ENCODE measurements around the gene AMOTL1.
"Not testable (repeated sequence)": the region's sequence is repeated elsewhere in the genome, so short reads cannot be mapped to it uniquely, and the experiment has no call there.

AMOTL1 gene

DNA sequence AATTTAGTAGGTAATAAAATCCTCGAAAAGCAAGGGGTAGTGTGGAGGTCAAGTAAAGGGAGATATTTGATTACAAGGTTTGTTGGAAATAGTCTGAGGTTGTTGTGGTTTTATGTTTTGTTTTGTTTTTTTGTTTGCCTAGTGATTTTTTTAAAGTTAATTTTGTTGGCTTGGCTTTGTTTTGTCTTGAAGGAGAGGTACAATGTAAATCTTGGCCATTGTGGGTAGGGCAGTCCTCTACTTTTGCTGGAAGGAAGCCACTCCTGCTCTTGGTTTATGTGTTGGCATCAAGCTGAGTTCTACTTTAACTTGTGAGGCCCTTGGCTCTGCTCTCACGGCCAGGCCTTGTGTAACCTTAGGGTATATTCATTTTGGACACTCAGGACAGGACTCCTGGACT lies 3.2 kb downstream of the AMOTL1 start:
- no peak for DNase-seq (ENCODE audit: low spot score)

DNA sequence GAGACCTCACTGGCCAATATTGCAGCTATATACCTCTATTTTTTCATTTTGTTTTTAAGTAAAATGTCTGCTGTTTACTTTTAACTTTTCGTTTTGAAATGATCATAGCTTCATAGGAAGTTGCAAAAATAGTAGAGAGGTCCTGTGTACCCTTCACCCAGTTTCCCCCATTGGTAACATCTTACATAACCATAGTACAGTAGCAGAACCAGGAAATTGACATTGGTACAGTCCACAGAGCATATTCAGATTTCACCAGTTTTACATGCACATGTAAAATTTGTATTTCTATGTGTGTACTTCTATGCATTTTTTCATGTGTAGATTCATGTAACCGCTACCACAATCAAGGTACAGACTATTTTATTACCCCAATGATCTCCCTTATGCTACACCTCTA lies 3.8 kb downstream of the AMOTL1 start:
- no peak for DNase-seq (ENCODE audit: low spot score)

DNA sequence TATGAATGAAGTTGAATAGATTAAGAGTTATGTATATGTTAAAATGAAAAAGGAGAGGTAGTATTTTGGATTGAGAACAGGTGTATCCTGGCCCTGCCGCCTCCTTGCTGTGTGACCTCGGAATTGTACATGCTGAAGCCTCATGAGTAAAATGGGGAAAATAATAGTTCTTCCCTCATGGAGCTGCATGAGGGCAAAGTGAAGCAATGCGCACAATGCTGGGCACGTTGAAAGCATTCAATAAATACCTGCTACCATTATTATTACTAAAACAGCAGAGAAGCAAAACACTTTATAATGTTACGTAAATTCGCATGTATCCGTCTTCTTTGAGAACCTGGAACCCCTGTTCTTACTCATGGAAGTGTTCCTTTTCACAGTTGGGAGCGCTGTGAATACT lies 5.7 kb downstream of the AMOTL1 start:
- no peak for DNase-seq (ENCODE audit: low spot score)

DNA sequence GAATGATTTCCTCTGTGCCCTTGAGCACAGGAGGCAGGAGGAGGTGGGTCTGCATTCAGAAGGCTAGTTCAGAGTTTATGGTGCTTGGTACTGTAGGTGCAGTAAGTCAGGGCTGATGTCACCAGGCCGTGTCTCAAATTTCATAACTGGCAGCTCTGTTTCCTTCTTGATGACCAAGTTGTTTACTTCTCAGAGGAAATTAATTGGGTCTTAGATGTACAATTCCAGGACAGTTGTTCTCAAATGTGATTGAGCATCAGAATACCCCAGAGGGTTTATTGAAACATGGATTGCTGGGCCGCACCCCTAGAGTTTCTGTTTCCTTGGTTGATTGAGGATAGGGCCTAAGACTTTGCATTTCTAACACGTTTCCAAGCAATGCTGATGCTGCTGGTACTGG lies 6.2 kb downstream of the AMOTL1 start:
- no peak for DNase-seq (ENCODE audit: low spot score)

DNA sequence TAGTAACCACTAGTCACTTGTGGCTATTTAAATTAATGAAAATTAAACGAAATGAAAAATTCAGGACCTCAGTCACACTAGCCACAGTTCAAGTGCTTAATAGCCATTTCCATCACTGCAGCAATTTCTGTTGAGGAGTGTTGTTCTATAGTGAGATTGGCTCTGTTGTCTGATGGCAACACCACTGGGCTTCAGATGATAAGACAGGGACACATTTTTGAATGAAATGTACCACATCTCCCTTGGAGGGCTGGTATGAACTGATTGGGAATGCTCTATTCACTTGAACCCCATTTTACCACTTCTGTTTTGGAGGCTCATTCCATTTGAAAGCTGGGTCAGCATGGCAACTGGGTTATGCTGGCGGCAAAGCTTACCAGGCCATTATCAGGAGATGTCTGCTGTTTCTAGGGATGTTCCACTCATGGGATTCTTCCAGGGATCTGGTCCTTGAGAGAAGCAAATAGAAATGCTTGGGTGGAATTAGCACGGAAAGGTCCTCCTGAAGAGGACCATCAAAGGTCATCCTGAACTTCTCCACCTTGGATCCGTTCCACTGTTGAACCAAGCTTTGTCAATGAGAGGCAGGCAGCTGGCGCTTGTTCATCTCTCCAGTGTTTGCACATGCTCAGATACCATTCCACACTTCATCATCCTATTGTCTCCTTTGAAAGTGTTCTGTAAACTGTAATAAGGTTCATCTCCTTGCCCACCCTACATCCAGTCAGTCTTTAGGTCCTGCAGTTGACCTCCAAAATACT lies 7.6 kb downstream of the AMOTL1 start:
- no peak for DNase-seq (ENCODE audit: low spot score)

DNA sequence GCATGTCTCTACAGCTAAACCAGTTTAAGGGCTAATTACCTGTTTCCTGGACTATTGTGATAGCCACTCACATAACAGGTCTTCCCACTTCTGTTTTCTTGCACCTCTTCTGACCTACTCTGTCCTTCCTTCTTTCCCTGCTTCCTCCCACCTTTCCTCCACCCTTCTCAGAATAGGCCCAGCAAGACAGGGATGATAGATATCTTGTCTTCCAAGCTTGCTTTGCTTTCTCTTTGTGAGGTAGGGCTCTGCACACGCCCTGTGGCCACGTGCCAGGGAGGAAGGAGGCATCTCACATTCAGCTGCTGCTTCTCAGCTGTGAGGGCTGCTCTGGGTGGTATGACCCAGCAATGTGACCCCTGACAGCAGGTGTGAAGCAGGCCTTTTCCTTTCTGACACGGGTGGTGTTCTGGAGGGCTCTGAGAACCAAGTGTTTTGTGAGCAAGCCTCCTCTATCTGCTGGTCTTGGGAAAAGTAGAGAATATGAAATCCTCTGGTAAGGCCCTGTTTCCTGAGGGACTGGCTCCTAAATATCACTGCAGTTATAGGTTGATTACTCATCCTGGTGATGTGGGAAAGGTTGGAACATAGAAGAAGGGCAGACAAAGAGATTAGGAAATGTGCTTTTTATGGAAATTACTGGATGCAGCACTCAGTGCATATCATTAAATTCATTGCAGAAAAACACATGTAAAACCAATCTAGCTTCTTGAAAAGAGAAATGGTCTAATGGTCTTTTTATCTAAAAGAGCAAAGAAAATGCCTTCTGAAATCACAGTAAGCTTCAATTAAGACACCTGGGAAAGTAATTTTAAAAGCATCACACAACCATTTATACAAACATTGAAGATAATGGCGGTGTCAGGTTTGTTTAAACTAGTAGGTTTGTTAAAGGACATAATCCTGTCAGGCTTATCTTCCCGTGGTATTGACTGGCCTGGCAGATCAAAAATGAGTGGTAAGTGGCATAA lies 8.5 kb downstream of the AMOTL1 start:
- no peak for DNase-seq (ENCODE audit: low spot score)

DNA sequence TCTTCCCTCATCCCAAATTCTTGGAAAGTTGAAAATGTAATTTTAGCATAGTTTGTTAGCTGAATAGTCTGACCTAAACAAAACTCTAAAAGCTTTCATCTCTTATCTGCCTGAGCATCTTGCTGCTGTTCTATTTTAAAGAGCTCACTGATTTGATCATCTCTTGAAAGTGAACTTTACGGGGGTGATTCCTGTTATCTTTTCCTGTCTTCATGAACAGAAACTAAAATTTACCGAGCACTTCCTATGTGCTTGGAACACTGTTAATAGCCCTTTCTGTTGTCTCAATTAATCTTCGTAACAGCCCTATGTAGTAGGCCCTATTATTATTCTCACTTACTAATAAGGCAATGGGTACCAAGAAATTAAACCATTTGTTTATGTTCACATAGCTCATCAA lies 12.3 kb downstream of the AMOTL1 start:
- no peak for DNase-seq (ENCODE audit: low spot score)

DNA sequence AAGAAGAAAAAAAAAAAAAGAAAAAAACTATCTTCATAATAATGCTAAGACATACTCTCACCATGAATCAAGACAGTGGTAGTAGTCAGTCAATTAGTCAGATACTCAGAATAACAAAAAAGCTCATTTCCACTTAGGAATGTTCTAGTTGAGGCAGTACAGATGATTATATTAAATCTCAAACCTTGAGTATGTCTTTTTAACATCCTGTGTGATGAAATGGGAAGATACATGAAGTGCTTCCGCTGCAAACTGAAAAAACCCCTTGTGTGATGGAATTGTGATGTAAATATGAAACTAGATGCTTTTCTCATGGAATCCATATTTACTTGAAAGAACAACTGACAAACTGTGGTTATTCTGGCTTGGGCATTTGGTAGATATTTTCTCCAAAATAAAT lies 13.7 kb downstream of the AMOTL1 start:
- no peak for DNase-seq (ENCODE audit: low spot score)

DNA sequence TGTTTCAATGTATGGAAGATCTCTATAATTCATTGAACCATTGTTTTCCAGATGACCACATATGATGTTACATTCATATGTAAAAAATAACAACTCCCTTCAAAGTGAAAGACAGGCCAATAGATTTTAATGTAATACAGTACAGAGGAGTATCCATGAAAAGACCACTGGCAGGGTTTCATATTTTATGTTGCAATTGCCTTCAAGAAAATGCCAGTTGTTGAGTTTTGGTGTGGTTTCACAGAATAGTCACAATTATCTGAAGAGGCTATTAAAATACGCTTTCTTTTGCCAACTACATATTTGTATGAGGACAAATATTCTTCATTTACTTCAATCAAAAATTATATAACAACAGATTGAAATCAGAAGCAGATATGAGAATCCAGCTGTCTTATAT lies 14.3 kb downstream of the AMOTL1 start:
- no peak for DNase-seq (ENCODE audit: low spot score)

DNA sequence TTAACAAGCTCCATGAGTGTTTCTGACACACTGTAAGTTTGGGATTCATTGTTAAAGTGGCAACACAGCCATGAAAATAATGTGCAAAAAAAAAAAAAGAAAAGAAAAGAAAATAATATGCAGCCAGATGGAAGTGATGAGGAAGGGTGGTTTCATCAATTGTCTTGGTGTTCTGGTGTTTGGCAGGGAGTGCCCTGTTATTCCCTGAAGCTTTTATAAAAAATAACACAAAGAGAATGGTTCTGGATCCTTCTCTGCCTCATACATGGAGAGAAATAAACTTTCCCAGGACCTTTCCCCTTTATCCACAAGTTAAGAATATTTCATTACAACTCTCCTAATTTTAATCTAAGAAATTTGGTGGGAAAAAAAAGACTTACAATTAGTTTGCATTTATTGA lies 16.7 kb downstream of the AMOTL1 start:
- no peak for DNase-seq (ENCODE audit: low spot score)

DNA sequence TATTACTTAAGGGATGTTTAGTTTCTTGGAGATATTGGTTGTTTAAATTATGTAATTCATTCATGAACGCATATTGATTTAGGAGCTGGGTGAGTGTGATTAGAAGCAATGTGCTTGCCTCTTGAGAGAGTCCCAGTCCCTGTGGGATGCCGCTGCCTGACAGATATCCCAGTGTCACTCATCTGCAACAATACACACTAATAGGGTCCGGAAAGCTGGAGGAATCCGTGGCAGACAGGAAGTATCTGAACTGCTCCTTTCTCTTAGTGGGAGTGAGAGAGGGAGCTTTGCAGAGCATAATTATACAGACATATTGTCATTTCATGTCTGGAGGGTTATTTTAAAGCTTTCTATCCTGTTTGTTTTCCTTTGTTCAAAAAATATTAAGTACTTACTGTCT lies 17.4 kb downstream of the AMOTL1 start:
- no peak for DNase-seq (ENCODE audit: low spot score)

DNA sequence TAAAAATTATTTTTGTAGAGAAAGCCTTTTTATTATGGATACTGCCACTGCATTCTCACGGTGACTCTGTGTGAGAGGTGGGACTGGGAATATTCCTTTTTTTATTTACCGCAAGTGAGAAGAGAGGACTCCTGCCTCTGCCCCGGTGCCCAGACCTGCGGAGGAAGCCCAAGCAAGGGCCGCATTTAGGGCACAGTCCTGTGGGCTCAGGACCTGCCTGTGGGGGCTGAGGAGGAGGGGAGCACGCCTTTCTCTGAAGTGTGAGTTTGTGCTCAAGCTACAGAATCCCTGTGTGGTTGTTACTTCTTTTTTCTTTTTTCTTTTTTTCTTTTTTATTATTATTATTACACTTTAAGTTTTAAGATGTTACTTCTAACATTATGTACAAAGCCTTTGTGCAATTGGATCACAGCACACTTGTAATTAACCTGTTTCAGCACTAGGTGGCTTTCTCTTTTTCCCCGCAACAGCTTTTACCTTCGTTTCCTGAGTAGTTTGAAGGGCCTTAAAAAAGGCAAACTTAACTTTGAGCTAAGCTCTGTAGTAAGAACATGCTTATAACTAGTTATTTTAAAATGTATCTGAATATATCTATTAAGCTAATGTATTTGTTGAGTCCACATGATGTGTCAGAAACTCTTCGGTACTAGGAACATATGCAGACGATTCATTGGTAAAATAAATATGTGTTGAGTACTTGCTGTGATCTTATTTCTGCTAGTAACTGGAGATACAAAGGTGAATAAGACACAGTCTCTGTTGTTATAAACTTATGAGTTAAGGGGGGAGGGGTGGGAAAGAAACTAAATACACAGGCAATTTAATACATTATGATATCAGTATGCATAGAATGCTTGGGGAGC lies 18.3 kb downstream of the AMOTL1 start:
- DNase-seq (ENCODE audit: low spot score) = peak; percentile 13

DNA sequence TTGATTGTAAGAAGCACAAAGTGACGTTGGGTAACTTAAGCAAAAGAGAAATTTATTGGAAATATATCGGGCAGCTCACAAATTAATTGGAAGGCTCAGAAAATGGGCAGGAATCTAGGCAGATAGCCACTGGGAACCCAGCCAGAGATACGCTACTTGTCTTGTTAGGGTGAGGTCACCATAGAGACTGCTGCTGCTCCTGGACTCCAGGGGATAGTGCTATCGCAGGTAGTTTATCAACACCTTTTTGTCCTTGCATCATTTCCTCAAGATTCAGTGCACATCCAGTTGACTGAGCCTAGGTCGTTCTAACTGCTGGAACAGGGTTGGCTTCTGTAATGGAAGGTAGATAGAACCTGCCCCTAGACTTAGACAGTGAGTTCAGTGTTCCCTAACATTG lies 19.6 kb downstream of the AMOTL1 start:
- no peak for DNase-seq (ENCODE audit: low spot score)

DNA sequence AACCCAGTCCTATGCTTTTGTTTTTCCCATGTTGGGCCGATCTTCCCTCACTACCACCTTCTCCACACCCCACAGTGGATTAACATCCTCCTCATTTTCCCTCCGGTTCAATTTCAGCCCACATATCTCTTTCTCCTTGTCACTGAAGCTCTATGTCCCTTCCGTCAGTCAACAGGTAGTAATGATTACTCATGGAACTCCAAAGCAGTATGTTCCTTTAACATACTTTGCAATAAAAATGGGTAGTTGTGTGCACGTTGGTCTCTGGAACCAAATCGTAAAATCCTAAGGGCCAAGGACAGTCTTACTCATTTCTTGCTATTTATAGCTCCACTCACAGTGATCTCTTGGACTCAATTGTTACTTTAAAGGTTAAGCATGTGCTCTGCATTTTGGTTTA lies 20.2 kb downstream of the AMOTL1 start:
- no peak for DNase-seq (ENCODE audit: low spot score)

DNA sequence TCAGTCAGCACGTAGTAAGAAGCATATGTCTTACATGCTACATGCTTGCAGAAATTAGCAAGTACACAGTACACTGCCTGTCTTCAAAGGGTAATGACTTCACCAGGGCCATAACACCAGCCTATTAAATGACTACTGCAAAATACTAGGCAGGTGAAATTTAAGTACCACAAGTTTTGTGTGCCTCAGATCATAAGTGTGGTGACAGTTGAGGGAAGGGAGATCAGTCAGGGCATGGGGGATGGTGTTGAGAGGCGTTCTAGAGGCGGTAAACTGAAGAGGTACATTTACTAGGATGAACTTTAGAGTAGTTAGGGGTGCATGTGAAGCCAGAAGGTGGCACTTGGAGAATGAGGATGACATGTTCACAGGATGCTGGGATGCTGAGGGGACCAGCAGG lies 22.0 kb downstream of the AMOTL1 start:
- DNase-seq (ENCODE audit: low spot score) = no peak

DNA sequence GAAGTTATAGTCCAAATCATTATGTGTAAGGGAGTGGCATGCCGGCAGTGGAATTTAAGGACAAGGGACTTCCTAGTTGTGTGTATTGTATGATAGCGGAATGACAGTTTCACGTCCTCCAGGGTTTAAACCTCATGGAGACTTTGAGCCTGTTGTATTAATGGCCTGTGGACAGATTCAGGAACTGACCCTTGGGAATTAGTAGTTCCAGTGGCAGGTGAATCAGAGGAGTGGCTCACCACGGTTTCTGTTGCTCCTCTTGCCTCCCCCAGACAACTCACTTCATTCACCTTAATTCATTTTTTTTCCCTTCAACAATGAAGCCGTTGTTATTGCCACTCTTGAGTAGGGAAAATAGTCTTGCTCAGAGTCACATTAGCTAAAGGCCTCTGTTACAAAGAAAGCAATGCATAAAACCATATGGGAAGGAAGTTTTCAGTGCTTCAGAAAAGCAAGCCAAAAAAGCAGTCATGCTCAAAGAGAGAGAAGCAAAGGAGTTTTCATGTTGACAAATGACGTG lies 22.6 kb downstream of the AMOTL1 start:
- no peak for DNase-seq (ENCODE audit: low spot score)

DNA sequence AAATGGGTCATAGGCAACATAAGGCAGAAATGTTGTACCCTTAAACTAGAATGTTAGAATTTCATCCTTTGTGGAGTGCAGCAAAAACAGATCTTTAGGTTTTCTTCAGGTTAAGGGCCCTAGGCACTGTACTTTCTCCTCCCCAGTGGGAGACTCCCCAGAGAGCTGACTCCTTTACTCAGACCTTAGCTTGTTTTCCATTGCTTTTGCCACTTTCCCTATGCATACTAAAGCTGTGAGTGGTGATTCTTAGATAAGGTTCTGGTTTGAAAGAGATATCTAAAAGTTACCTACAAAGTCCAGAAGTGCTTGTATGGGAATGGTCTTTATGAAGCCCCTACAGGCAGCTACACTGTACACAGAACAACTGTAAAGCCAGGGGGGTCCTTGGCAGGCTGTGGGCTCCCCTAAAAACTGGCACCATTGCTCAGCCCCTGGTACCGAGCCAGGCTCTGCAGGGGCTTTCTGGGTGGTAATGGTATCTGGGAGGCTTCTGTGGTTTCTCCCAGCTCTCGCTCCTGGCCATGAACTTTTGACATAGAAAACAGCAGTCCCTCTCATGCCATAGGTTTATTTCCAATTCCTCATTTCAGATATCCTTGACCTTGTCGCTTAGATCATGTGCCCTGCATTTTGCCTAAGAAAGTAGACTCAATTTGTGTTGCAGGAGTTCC lies 23.2 kb downstream of the AMOTL1 start:
- no peak for DNase-seq (ENCODE audit: low spot score)

DNA sequence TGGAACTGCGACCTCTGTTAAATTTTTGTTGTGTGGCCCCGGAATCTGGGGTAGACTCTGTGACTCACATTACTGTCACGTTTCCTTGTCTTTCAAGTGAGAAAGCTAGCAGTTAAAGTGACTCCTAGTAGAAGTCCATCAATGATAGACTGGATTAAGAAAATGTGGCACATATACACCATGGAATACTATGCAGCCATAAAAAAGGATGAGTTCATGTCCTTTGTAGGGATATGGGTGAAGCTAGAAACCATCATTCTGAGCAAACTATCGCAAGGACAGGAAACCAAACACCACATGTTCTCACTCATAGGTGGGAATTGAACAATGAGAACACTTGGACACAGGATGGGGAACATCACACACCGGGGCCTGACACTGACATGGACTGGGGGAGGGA lies 23.8 kb downstream of the AMOTL1 start:
- not testable (repeated sequence) for DNase-seq (ENCODE audit: low spot score)

DNA sequence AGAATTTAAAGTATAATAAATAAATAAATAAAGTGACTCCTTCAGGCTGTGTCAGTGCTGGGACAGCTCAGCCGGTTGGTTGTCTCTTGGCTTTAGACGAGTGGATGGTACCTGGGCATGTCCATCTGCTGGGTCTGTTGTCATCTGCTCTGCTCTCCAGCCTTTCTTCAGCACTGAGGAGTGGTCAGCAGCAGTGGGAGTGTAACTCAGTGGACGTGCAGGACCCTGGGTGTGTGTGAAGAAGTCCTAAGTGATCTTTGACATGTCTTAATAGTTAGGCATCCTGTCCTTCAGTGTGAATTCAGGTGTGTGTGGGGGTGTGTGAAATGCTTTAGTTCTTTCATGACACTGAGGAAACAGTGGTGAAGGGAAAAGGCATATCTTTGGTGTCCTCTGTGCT lies 24.3 kb downstream of the AMOTL1 start:
- DNase-seq (ENCODE audit: low spot score) = no peak

DNA sequence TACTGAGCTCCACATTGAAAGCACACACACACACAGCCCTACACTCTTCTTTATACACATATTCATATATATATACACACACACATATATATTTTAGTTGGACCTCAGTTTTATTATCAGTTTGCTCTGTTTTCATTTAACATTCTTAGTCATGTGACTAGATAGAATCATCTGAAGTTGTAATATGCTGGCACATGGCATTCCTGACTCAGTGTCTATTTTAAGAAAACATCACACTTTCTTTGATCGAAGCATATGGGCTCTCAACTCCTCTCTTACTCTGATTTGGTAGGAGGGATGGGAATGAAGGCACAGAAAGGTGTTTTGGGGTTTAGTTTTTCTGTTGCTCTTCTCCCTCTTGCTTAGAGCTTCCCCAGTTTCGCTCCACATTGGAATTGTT lies 24.8 kb downstream of the AMOTL1 start:
- no peak for DNase-seq (ENCODE audit: low spot score)

DNA sequence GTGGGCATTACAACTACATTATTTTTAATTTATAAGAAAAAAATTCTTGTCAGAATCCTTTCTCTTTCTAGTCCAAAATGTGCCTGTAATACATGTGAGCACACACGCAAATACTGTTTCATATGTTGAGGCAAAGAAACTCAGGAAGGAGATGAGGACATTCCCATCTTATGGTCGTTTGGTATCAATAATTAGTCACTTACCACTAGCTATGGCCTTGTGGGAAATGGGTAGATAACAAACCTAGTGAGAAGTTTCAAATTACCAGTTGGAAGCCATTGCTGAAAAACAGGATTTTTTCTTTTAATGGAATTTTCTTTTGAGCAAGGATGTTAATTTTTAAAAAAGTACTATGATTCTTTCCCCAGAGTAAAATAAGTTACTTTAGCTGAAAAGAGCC lies 25.7 kb downstream of the AMOTL1 start:
- no peak for DNase-seq (ENCODE audit: low spot score)

Data from hematopoietic multipotent progenitor cell treated with erythropoietin and hydrocortisone succinate and interleukin-3 and kit ligand, for 15 days (in vitro differentiated cells).